Upper lobe of right lung (tissue), 1 donor: ENCODE measurements around the gene SIRPG. TPM values are rescaled to one million over a fixed set of nuclear protein-coding genes. Genes with fewer than 3 reads are reported as not detected.
A peak's percentile ranks its signal among the peaks of the same experiment; 100 is the strongest.

Experiments used
- ATAC-seq: fragments of 200-7000 bp; cut with Tn5 transposase; one replicate; pipeline ENCODE4 v1.9.1; 2020; ENCODE audit warnings: mild to moderate bottlenecking, moderate library complexity
- DNase-seq: peaks from one replicate; pipeline ENCODE4 v3.0.0-alpha.2; 2020
- H3K27ac ChIP-seq: fragments of 200-600 bp; one replicate; pipeline ENCODE4 v1.8.0; 2022
- H3K27me3 ChIP-seq: fragments of 200-600 bp; one replicate; pipeline ENCODE4 v1.8.0; 2022; ENCODE audit warnings: mild to moderate bottlenecking
- H3K36me3 ChIP-seq: fragments of 200-600 bp; one replicate; pipeline ENCODE4 v1.8.0; 2022
- H3K4me1 ChIP-seq: fragments of 200-600 bp; one replicate; pipeline ENCODE4 v1.8.0; 2022
- H3K4me3 ChIP-seq: fragments of 200-600 bp; one replicate; pipeline ENCODE4 v1.8.0; 2022; ENCODE audit warnings: mild to moderate bottlenecking
- H3K9me3 ChIP-seq: fragments of 200-600 bp; one replicate; pipeline ENCODE4 v1.8.0; 2022
- intact Hi-C: fragments of 100-400 bp; cut with DNase I; formaldehyde crosslinking; loops from one replicate; pipeline ENCODE4 v1.11.0; 2022
- total RNA-seq: library from RNA; stranded (reverse); fragmentation: NEBNext Ultra II Directional; extraction: Animal tissue kit (Norgen Biotek cat#: 25700); gene quantifications from one replicate; pipeline ENCODE4 v1.2.1, GENCODE V29; 2021
- TF ChIP-seq, protein P1 (sequence below): fragments of 200-600 bp; IDR thresholded peaks from one replicate; pipeline ENCODE4 v1.8.0; 2022; ENCODE audit warnings: antibody characterized with exemption
- donor health status: DM: no; HTN: yes; CAD: no; lungs with severe emphysema.

SIRPG gene
- total RNA-seq, 1 donor from 2014 or later, result 0.81 TPM

DNA sequence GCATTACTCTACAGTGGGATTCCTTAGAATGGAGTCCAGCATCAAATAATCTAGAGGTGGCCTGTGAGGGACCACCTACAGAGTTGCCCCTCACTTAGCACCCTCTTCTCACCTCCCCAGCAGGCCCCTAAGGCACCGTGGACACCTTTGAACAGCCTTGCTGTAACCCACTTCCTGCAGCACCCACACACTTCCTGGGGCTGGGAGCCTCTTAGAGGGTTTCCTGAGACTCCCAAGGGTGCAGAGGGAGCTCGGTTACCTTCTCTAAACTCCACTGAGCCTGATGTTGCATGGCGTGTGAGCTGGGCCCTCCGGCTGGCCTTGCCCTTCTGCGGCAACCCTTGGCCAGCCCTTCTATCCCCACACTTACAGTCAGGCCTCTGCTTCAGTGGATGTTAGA, 7.3 kb upstream of the SIRPG start:
- no peak for DNase-seq
- peaks cover under 1% of the 10 kb centered on the region for H3K27me3 ChIP-seq
- no peak overlapping the region for H3K4me3 ChIP-seq
- no peaks in the 10 kb centered on the region for H3K36me3 ChIP-seq
- intact Hi-C loops, result no loop called here
- H3K9me3 ChIP-seq, result no peaks in the 10 kb centered on the region
- ATAC-seq, result peak; percentile 42
- TF ChIP-seq, protein P1, sequence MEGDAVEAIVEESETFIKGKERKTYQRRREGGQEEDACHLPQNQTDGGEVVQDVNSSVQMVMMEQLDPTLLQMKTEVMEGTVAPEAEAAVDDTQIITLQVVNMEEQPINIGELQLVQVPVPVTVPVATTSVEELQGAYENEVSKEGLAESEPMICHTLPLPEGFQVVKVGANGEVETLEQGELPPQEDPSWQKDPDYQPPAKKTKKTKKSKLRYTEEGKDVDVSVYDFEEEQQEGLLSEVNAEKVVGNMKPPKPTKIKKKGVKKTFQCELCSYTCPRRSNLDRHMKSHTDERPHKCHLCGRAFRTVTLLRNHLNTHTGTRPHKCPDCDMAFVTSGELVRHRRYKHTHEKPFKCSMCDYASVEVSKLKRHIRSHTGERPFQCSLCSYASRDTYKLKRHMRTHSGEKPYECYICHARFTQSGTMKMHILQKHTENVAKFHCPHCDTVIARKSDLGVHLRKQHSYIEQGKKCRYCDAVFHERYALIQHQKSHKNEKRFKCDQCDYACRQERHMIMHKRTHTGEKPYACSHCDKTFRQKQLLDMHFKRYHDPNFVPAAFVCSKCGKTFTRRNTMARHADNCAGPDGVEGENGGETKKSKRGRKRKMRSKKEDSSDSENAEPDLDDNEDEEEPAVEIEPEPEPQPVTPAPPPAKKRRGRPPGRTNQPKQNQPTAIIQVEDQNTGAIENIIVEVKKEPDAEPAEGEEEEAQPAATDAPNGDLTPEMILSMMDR, result no peak
- H3K4me1 ChIP-seq, result no peaks in the 10 kb centered on the region
- H3K27ac ChIP-seq, result no peak overlapping the region

DNA sequence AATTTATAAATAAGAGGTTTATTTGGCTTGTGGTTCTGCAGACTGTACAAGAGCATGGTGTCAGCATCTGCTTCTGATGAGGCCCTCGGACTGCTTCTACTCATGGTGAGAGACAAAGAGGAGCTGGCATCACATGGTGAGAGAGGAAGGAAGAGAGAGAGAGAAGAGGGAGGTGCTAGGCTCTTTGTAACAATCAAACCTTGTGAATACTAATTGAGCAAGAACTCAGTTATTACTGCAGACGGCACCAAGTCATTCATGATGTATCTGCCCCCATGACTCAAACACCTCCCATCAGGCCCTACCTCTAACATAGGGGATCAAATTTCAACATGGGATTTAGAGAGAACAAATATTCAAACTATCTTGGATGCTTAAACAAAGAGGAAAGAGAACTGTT, 6.3 kb upstream of the SIRPG start:
- H3K4me3 ChIP-seq, result no peak overlapping the region
- ATAC-seq (peak; percentile 59), DNase-seq (no peak)
- no peaks in the 10 kb centered on the region for H3K36me3 ChIP-seq
- no peak overlapping the region for H3K27ac ChIP-seq
- H3K4me1 ChIP-seq, result no peaks in the 10 kb centered on the region
- peaks cover 6% of the 10 kb centered on the region for H3K27me3 ChIP-seq
- TF ChIP-seq, protein P1, result no peak
- intact Hi-C loops, result no loop called here
- H3K9me3 ChIP-seq, result no peaks in the 10 kb centered on the region

- Histone ChIP-seq H3K27ac (no peak overlapping the region), H3K27me3 (peaks cover 6% of the 10 kb centered on the region), H3K4me3 (no peak overlapping the region), H3K36me3 (no peaks in the 10 kb centered on the region), H3K9me3 (no peaks in the 10 kb centered on the region), H3K4me1 (no peaks in the 10 kb centered on the region)
- DNase-seq (no peak), ATAC-seq (peak; percentile 65)
- intact Hi-C loops, result no loop called here
- TF ChIP-seq, protein P1, result no peak
Measured at GRCh38 chr20:1661542-1662299, 4.1 kb upstream of the SIRPG start.

DNA sequence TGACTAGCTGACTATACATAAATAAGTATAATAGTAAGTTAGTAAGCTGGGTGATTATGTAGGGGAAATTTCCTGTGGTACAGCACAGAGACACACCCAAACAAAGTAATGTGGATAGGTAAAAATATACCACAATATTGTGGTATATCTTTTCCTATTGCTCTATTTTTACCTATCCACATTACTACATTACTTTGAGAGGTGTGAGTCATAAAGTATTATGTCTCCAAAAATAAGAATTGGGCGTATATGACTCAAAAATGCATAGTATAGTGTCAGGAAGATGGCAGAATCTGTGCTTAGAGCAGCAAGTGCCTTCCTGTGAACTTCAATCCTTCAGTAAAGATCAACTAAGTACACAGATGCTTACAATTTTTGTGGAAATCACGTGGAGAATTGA, 2.7 kb upstream of the SIRPG start:
- no peak for DNase-seq
- intact Hi-C loops, result no loop called here
- Histone ChIP-seq H3K9me3 (no peaks in the 10 kb centered on the region), H3K4me3 (no peak overlapping the region), H3K27me3 (peaks cover 6% of the 10 kb centered on the region), H3K27ac (no peak overlapping the region), H3K4me1 (no peaks in the 10 kb centered on the region), H3K36me3 (no peaks in the 10 kb centered on the region)
- ATAC-seq, result no peak
- TF ChIP-seq, protein P1, result no peak

DNA sequence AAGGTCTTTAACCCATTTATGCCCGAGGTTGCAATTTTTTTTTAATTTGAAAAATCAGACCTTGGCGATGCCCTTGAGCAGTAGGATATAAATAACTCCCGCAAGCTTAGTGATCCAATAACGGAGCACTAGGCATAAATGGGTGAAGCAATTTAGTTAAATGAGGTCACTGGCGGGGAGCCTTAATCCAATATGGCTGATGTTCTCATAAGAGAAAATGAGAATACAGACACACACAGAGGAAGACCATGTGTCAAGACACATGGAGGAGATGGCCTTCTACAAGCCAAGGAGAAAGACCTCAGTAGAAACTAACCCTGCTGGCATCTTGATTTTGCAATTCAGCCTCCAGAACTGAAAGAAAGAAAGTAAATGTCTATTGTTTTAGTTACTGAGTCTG, 735 bp downstream of the SIRPG start:
- Histone ChIP-seq H3K4me1 (no peaks in the 10 kb centered on the region), H3K9me3 (no peaks in the 10 kb centered on the region), H3K27me3 (peaks cover 6% of the 10 kb centered on the region), H3K27ac (no peak overlapping the region), H3K36me3 (no peaks in the 10 kb centered on the region), H3K4me3 (peak overlapping the region; percentile 12)
- intact Hi-C loops, result no loop called here
- DNase-seq (no peak), ATAC-seq (no peak)
- TF ChIP-seq, protein P1, result no peak

GRCh38 chr20:1654996-1655395, 2.6 kb downstream of the SIRPG start:
- H3K36me3 ChIP-seq, result no peaks in the 10 kb centered on the region
- H3K27ac ChIP-seq, result no peak overlapping the region
- DNase-seq, result no peak
- no peaks in the 10 kb centered on the region for H3K9me3 ChIP-seq
- TF ChIP-seq, protein P1, result no peak
- no peak for ATAC-seq
- H3K27me3 ChIP-seq, result peaks cover 6% of the 10 kb centered on the region
- H3K4me3 ChIP-seq, result no peak overlapping the region
- no peaks in the 10 kb centered on the region for H3K4me1 ChIP-seq
- intact Hi-C loops, result no loop called here
